Left ventricle myocardium inferior (tissue), 1 donor: ENCODE measurements around the gene RIMKLA. TPM values are rescaled to one million over a fixed set of nuclear protein-coding genes. Genes with fewer than 3 reads are reported as not detected.

Experiments used
- DNase-seq: peaks from one replicate; pipeline ENCODE4 v3.0.0-alpha.2; 2020
- H3K27ac ChIP-seq: fragments of 200-600 bp; replicated peaks from 2 replicates; pipeline ENCODE4 v1.8.0; 2021
- H3K27me3 ChIP-seq: fragments of 200-600 bp; 2 replicates; pipeline ENCODE4 v1.8.0; 2021; ENCODE audit warnings: low read depth
- H3K36me3 ChIP-seq: fragments of 200-600 bp; 2 replicates; pipeline ENCODE4 v1.8.0; 2021
- H3K4me1 ChIP-seq: fragments of 200-600 bp; 2 replicates; pipeline ENCODE4 v1.8.0; 2021
- H3K4me3 ChIP-seq: fragments of 200-600 bp; 2 replicates; pipeline ENCODE4 v1.8.0; 2021; ENCODE audit warnings: mild to moderate bottlenecking, moderate library complexity
- H3K9me3 ChIP-seq: fragments of 200-600 bp; replicated peaks from 2 replicates; pipeline ENCODE4 v1.8.0; 2021
- intact Hi-C: fragments of 100-400 bp; cut with micrococcal nuclease; formaldehyde crosslinking; loops from one replicate; pipeline ENCODE4 v1.11.0; 2022
- total RNA-seq: library from RNA; stranded (reverse); fragmentation: NEBNext Ultra II Directional; extraction: Animal tissue kit (Norgen Biotek cat#: 25700); gene quantifications from one replicate; pipeline ENCODE4 v1.2.1, GENCODE V29; 2021
- TF ChIP-seq, protein P1 (sequence below): fragments of 200-600 bp; IDR thresholded peaks from 2 replicates; pipeline ENCODE4 v1.8.0; 2021; ENCODE audit warnings: antibody characterized with exemption, mild to moderate bottlenecking, borderline replicate concordance
- donor health status: DM: no; HTN: yes; CAD: no; lungs with severe emphysema.

RIMKLA gene
- total RNA-seq, 1 donor from 2014 or later: 10.2 TPM

DNA sequence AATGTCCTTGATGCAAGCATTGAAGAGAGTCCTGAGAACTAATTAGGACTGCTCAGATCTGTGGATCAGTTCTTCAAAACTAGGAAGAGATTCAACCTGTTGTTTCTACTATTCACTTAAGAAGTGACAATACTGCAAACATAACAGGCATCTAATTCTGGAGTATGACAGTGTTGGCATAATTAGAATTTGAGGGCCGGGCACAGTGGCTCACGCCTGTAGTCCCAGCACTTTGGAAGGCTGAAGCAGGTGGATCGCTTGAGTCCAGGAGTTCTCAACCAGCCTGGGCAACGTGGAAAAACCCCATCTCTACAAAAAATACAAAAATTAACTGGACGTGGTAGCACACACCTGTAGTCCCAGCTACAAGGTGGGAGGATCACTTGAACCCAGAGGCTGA is 37.5 kb upstream of the RIMKLA start:
- DNase-seq: no peak
- Histone ChIP-seq H3K27me3 (no peaks in the 10 kb centered on the region), H3K4me3 (no peak overlapping the region), H3K9me3 (no peaks in the 10 kb centered on the region), H3K27ac (peak overlapping the region; percentile 19), H3K4me1 (peaks cover 4% of the 10 kb centered on the region), H3K36me3 (no peaks in the 10 kb centered on the region)
- intact Hi-C loops: no loop called here
- TF ChIP-seq, protein P1, sequence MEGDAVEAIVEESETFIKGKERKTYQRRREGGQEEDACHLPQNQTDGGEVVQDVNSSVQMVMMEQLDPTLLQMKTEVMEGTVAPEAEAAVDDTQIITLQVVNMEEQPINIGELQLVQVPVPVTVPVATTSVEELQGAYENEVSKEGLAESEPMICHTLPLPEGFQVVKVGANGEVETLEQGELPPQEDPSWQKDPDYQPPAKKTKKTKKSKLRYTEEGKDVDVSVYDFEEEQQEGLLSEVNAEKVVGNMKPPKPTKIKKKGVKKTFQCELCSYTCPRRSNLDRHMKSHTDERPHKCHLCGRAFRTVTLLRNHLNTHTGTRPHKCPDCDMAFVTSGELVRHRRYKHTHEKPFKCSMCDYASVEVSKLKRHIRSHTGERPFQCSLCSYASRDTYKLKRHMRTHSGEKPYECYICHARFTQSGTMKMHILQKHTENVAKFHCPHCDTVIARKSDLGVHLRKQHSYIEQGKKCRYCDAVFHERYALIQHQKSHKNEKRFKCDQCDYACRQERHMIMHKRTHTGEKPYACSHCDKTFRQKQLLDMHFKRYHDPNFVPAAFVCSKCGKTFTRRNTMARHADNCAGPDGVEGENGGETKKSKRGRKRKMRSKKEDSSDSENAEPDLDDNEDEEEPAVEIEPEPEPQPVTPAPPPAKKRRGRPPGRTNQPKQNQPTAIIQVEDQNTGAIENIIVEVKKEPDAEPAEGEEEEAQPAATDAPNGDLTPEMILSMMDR: no peak

DNA sequence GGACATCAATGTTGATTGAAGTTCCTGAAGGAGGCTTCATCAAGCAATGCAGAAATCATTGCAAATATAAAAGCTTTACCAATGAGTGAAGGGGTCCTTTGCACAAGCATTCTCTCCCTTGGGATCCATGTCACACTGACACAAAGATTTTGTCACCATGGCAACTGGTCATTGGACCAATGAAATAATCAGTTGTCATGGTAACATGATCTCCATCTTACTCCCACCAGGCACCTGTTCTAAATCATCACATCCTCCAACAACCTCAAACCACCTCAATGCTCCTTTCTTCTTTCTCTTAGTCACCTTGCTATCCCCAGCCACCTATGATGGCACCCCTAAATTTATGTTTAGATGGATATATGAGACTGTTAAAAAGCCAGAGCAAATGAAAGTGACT is 32.1 kb upstream of the RIMKLA start:
- TF ChIP-seq, protein P1: no peak
- intact Hi-C loops: no loop called here
- Histone ChIP-seq H3K4me1 (peaks cover 6% of the 10 kb centered on the region), H3K27ac (no peak overlapping the region), H3K36me3 (no peaks in the 10 kb centered on the region), H3K27me3 (peaks cover 18% of the 10 kb centered on the region), H3K9me3 (no peaks in the 10 kb centered on the region), H3K4me3 (no peak overlapping the region)
- no peak for DNase-seq

DNA sequence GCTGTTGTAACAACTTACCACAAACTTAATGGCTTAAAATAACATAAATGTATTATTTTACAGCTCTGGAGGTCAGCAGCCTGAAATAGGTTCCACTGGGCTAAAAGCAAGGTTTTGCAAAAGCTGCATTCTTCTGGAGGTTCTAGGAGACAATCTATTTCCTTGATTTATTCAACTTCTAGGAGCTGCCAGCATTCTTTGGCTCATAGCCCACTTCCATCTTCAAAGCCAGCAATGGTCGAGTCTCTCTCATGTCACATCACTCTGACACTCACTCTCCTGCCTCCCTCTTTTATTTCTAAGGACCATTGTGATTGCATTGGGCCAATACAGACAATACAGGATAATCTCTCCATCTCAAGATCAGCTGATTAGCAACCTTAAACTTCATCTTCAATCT is 30.5 kb upstream of the RIMKLA start:
- no peaks in the 10 kb centered on the region for H3K9me3 ChIP-seq
- DNase-seq: no peak
- peaks cover 6% of the 10 kb centered on the region for H3K4me1 ChIP-seq
- intact Hi-C loops: no loop called here
- TF ChIP-seq, protein P1: no peak
- H3K36me3 ChIP-seq: no peaks in the 10 kb centered on the region
- peaks cover 18% of the 10 kb centered on the region for H3K27me3 ChIP-seq
- no peak overlapping the region for H3K27ac ChIP-seq
- H3K4me3 ChIP-seq: no peak overlapping the region

DNA sequence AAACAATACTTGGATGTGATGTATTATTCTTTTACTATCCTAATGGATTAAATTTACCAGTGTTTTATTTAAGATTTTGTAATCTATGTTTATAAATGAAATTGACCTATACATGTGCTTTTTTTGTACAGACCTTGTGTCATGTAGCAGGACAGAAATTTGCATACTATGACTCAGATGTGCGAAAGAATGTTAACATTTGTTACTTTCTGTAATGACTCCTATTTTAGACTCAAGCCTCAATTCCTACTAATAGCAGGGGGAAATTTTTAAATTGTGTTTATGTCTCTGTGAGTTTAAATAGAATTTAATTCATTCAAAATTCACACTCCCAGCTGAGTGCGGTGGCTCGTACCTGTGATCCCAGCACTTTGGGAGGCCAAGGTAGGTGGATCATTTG is 21.8 kb upstream of the RIMKLA start:
- no peaks in the 10 kb centered on the region for H3K9me3 ChIP-seq
- intact Hi-C loops: no loop called here
- TF ChIP-seq, protein P1: no peak
- H3K4me3 ChIP-seq: no peak overlapping the region
- H3K4me1 ChIP-seq: no peaks in the 10 kb centered on the region
- no peaks in the 10 kb centered on the region for H3K36me3 ChIP-seq
- H3K27ac ChIP-seq: no peak overlapping the region
- H3K27me3 ChIP-seq: peaks cover 9% of the 10 kb centered on the region
- DNase-seq: no peak

DNA sequence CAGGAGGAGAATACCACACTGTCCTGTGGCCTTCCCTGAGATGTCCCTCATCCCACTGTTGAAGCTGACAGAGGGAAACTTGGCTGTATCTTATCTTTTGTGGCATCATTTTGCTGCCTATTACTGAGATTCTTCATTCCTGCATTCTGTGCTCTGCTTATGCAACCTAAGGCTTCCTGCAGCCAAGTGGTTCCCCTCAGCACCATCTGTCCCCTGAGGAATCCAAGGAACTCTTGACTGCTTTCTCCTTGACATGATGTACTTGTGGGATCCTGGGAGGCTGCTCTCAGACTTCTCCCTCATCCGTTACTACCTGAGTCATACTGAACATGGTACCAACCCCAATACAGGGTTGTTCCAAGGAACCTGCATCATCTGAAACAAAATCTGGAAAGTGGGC is 21.1 kb upstream of the RIMKLA start:
- H3K36me3 ChIP-seq: no peaks in the 10 kb centered on the region
- H3K27ac ChIP-seq: no peak overlapping the region
- peaks cover 9% of the 10 kb centered on the region for H3K27me3 ChIP-seq
- no peak for DNase-seq
- no peaks in the 10 kb centered on the region for H3K4me1 ChIP-seq
- no peaks in the 10 kb centered on the region for H3K9me3 ChIP-seq
- TF ChIP-seq, protein P1: no peak
- intact Hi-C loops: no loop called here
- no peak overlapping the region for H3K4me3 ChIP-seq

DNA sequence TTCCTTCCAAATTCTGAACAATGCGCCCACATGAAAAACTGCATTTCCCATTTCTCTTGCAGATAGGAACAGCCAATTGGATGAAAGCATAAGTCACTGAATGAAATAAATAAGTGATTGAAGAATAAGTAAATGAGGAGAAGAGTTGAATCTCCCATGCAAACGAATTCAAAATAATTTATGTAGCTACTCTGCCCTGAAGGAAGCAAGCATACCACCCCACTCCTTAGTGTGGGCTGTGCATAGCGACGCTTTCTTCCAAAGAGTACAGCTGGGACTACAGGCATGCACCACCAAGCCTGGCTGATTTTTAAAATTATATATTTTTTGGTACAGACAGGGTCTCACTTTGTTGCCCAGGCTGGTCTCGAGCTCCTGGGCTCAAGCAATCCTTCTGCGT is 16.5 kb upstream of the RIMKLA start:
- no peak for DNase-seq
- Histone ChIP-seq H3K9me3 (no peaks in the 10 kb centered on the region), H3K4me1 (no peaks in the 10 kb centered on the region), H3K27me3 (peaks cover 24% of the 10 kb centered on the region), H3K36me3 (no peaks in the 10 kb centered on the region), H3K27ac (no peak overlapping the region), H3K4me3 (no peak overlapping the region)
- intact Hi-C loops: no loop called here
- TF ChIP-seq, protein P1: no peak
